ENCODE measurements around the gene C2CD5. TPM values are rescaled to one million over a fixed set of nuclear protein-coding genes. Genes with fewer than 3 reads are reported as not detected.

C2CD5 gene
- total RNA-seq, 1 donor from 2014 or later = 17.3 TPM

GRCh38 chr12:22541496-22542155 is 2.7 kb downstream of the C2CD5 start:
- no peaks in the 10 kb centered on the region for H3K27me3 Mint-ChIP-seq (ENCODE audit: low read depth)
- peaks cover 38% of the 10 kb centered on the region for H3K4me1 Mint-ChIP-seq (ENCODE audit: low read depth)
- H3K4me3 Mint-ChIP-seq (ENCODE audit: unreplicated experiment) = no peak overlapping the region

DNA sequence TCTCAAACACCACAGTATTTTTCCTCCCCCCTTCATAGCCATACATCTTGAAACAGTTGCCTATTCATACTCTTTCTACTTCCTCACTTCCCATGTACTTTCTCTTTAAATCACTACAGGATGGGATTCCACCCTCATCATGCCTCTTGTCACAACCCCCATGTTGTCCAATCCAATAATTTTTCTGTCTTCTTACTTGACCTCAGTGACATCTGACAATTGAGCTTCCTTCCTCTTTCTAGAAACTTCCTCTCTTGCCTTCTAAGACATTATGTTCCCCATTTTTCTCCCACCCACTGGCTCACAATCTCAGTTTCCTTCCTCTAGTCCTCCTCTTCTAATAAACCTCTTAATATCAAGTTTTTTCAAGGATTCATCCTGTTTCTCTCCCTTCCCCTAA is 5.3 kb downstream of the C2CD5 start:
- H3K36me3 Mint-ChIP-seq (ENCODE audit: low read depth) = peaks cover 6% of the 10 kb centered on the region
- H3K27ac Mint-ChIP-seq (ENCODE audit: unreplicated experiment) = no peak overlapping the region
- H3K27me3 Mint-ChIP-seq (ENCODE audit: low read depth) = no peaks in the 10 kb centered on the region
- TF ChIP-seq, protein P1, sequence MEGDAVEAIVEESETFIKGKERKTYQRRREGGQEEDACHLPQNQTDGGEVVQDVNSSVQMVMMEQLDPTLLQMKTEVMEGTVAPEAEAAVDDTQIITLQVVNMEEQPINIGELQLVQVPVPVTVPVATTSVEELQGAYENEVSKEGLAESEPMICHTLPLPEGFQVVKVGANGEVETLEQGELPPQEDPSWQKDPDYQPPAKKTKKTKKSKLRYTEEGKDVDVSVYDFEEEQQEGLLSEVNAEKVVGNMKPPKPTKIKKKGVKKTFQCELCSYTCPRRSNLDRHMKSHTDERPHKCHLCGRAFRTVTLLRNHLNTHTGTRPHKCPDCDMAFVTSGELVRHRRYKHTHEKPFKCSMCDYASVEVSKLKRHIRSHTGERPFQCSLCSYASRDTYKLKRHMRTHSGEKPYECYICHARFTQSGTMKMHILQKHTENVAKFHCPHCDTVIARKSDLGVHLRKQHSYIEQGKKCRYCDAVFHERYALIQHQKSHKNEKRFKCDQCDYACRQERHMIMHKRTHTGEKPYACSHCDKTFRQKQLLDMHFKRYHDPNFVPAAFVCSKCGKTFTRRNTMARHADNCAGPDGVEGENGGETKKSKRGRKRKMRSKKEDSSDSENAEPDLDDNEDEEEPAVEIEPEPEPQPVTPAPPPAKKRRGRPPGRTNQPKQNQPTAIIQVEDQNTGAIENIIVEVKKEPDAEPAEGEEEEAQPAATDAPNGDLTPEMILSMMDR (IDR thresholded peaks at IDR 0.05) = no peak
- H3K9me3 Mint-ChIP-seq (ENCODE audit: low read depth) = no peaks in the 10 kb centered on the region
- DNase-seq (ENCODE audit: low spot score) = no peak
- H3K4me3 Mint-ChIP-seq (ENCODE audit: unreplicated experiment) = no peak overlapping the region
- peaks cover 33% of the 10 kb centered on the region for H3K4me1 Mint-ChIP-seq (ENCODE audit: low read depth)

More at GRCh38 chr12:22541496-22542155, 2.7 kb downstream of the C2CD5 start:
- Mint-ChIP-seq H3K36me3 (ENCODE audit: low read depth) (peaks cover 4% of the 10 kb centered on the region), H3K27ac (ENCODE audit: unreplicated experiment) (no peak overlapping the region), H3K9me3 (ENCODE audit: low read depth) (peaks cover 3% of the 10 kb centered on the region)
- TF ChIP-seq, protein P1 (IDR thresholded peaks at IDR 0.05) = no peak
- no peak for DNase-seq (ENCODE audit: low spot score)

GRCh38 chr12:22538311-22538710 is 6.0 kb downstream of the C2CD5 start:
- no peak for DNase-seq (ENCODE audit: low spot score)
- no peaks in the 10 kb centered on the region for H3K9me3 Mint-ChIP-seq (ENCODE audit: low read depth)
- peaks cover 7% of the 10 kb centered on the region for H3K36me3 Mint-ChIP-seq (ENCODE audit: low read depth)
- no peak overlapping the region for H3K27ac Mint-ChIP-seq (ENCODE audit: unreplicated experiment)
- H3K4me3 Mint-ChIP-seq (ENCODE audit: unreplicated experiment) = no peak overlapping the region
- peaks cover 29% of the 10 kb centered on the region for H3K4me1 Mint-ChIP-seq (ENCODE audit: low read depth)
- no peaks in the 10 kb centered on the region for H3K27me3 Mint-ChIP-seq (ENCODE audit: low read depth)
- TF ChIP-seq, protein P1 (IDR thresholded peaks at IDR 0.05) = no peak

- no peak for DNase-seq (ENCODE audit: low spot score)
- TF ChIP-seq, protein P1 (IDR thresholded peaks at IDR 0.05) = no peak
- H3K9me3 Mint-ChIP-seq (ENCODE audit: low read depth) = no peaks in the 10 kb centered on the region
- no peak overlapping the region for H3K4me3 Mint-ChIP-seq (ENCODE audit: unreplicated experiment)
- H3K27me3 Mint-ChIP-seq (ENCODE audit: low read depth) = no peaks in the 10 kb centered on the region
- peaks cover 21% of the 10 kb centered on the region for H3K4me1 Mint-ChIP-seq (ENCODE audit: low read depth)
- no peak overlapping the region for H3K27ac Mint-ChIP-seq (ENCODE audit: unreplicated experiment)
- peaks cover 17% of the 10 kb centered on the region for H3K36me3 Mint-ChIP-seq (ENCODE audit: low read depth)
Measured at GRCh38 chr12:22536971-22537544, 7.3 kb downstream of the C2CD5 start.

GRCh38 chr12:22536346-22536945 is 7.9 kb downstream of the C2CD5 start:
- H3K27me3 Mint-ChIP-seq (ENCODE audit: low read depth) = no peaks in the 10 kb centered on the region
- peaks cover 19% of the 10 kb centered on the region for H3K36me3 Mint-ChIP-seq (ENCODE audit: low read depth)
- H3K4me3 Mint-ChIP-seq (ENCODE audit: unreplicated experiment) = no peak overlapping the region
- H3K27ac Mint-ChIP-seq (ENCODE audit: unreplicated experiment) = no peak overlapping the region
- peaks cover 4% of the 10 kb centered on the region for H3K9me3 Mint-ChIP-seq (ENCODE audit: low read depth)
- TF ChIP-seq, protein P1 (IDR thresholded peaks at IDR 0.05) = no peak
- no peak for DNase-seq (ENCODE audit: low spot score)
- peaks cover 17% of the 10 kb centered on the region for H3K4me1 Mint-ChIP-seq (ENCODE audit: low read depth)

Data from chondrocyte (in vitro differentiated cells).